Measurements from ENCODE around the gene HASPIN. TPM values are rescaled to one million over a fixed set of nuclear protein-coding genes. Genes with fewer than 3 reads are reported as not detected.
"Not testable (repeated sequence)": the region's sequence is repeated elsewhere in the genome, so short reads cannot be mapped to it uniquely, and the experiment has no call there.

HASPIN gene
- total RNA-seq, 1 donor from 2014 or later: 0.32 TPM

DNA sequence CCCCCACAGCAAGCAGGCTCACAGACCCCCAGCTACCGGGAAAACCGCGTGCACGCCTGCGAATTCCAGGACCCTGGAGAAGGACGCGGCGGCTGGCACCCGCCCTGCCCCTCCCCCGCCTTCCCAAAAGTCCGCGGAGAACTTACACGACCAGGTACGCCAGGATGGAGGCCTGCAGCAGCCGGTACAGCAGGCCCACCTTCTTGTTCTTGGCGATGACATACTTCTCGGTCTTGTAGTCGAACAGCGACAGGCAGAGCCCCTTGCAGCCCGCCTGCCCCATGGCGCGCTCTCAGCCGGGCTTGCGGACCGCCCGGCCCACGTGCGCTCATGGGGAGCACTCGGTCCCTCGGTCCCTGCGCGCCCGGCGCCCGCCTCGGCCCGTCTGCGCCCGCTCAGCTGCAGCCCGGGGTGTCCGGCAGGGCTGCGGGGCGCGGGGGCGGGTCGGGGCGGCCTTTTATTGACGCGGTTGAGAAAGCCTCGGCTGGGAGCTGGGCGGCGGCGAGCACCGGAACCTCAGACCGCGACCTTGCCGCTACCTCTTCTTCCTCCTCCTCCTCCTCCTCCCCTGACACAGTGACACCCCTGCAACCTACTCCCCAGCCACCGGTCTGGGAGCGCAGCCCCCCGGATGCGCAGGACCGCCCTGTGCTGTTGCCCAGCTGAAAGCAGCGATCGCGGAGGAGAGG lies 27.8 kb upstream of the HASPIN start, which contains the start of gene P2RX5:
Gene P2RX5, minus strand, starts transcription at position 433 of the 689 bp plus-strand sequence. Its CDS starts 150 bp downstream, at position 283.
- no peak for DNase-seq (ENCODE audit: low spot score)

DNA sequence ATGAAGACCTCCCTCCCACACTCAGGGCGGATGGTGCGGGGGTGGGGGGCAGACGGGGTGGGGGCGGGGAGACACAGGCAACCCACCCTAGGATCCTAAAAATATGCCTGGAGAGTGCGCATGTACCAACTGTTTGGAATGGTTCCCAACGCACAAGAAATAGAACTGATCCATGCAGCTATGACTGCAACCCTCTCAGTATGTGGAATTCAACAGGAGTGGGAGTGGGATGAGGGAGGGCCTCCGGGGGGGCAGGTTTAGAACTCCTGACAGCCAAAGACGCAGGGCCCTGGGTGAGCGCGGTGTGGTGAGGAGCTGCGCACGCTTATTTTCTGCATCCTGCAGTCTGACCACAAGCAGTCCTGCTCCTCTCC lies 26.6 kb upstream of the HASPIN start:
- no peak for DNase-seq (ENCODE audit: low spot score)

DNA sequence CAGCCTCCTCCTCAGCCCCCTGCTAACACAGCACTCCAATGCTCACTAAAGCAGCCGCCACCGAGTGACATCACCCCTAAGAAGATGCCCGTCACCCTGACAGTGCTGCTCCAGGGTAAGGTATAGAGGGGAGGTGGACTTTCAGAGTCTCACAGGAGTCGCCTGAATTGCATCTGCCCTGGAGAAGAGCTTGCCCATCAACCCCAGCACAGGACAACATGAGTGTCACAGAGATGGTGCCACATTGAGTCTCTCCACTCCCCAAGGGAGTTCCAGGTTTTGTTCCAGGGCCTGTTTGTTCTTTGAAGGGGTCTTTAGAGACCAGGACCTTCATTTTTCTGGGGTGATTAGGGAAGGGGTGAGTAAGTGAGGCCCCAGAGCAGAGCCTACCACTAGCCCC lies 25.6 kb upstream of the HASPIN start:
- no peak for DNase-seq (ENCODE audit: low spot score)

DNA sequence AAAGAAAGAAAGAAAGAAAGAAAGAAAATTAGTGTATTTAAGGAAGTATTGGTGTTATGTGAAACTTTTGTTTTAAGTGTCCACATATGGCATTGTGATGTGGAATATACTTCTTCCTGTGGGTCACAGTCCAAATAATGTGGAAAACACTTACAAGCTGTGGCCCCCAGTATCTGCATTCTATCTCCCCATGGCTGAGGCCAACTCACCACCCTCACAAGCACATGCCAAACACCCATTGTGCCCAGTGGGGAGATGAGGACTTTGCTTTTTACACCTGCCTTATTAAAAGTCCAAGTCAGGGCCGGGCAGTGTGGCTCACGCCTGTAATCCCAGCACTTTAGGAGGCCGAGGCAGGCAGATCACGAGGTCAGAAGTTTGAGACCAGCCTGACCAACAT lies 23.8 kb upstream of the HASPIN start:
- DNase-seq (ENCODE audit: low spot score): no peak

DNA sequence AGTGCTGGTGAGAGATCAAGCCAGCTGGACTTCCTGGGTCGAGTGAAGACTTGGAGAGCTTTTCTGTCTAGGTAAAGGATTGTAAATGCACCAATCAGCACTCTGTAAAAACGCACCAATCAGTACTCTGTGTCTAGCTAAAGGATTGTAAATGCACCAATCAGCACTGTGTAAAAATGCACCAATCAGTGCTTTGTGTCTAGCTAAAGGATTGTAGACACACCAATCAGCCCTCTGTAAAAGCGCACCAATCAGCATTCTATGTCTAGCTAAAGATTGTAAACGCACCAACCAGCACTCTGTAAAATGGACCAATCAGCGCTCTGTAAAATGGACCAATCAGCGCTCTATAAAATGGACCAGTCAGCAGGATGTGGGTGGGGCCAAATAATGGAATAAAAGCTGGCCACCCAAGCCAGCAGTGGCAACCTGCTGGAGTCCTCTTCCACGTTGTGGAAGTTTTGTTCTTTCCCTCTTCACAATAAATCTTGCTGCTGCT lies 21.6 kb upstream of the HASPIN start:
- DNase-seq (ENCODE audit: low spot score): not testable (repeated sequence)

DNA sequence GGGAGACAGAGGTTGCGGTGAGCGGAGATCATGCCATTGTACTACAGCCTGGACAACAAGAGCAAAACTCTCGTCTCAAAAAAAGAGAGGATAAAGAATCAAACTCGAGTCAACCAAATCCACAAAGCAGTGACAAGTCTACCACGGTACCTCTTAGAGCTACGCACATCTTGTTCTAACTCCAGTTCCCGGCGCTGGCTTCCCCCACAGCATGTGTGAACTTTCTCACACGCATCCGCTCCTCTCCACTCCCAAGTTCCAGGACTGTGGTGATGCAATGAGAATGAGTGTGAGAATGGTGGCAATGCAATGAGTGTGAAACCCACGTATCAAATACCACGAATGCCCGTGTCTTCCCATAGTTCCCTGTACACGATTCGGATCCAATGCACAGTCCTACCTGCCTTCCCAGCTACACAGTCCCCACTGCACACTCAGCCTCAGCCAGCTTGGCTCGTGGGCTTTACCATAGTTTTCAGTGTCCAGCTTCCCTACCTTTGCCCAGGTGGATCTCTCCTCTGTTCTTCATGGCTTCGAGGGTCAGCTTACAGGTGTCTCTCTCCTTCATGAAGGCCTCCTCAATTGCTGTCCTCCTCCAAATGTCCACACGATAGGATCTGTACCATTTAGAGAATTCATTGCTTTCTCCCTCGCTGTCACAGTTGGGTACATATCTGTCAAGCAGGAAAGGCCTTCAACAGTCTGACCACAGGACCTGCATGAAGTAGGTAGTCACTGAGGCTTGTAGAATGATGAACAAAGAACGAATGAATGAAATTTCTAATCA lies 18.6 kb upstream of the HASPIN start:
- DNase-seq (ENCODE audit: low spot score): no peak

DNA sequence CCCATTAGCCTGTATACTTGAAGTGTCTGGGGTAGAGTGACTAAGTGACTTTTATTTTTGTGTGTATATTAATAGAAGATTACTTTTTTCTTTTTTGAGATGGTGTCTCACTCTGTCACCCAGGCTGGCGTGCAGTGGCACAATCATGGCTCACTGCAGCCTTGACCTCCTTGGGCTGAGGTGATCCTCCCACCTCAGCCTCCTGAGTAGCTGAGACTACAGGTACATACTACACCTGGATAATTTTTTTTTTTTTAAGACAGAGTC lies 18.1 kb upstream of the HASPIN start:
- not testable (repeated sequence) for DNase-seq (ENCODE audit: low spot score)

DNA sequence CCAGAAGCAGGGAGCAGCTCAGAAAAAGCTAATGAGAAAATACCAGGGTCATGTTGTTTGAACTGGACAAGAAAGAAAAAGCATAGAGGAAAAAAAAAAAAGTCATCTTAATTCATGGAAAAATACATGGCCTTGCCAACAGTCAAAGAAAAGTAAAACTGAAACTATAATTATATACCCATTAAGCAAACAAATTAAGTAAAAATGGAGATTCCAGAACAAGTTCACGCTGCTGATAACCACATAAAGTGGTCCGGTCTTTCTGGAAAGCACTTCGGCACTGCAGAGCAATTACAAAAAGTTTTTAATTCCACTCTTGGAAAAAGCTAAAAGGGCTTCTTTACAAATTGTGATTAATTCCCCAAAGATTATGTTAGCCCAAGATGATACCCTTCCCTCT lies 15.3 kb upstream of the HASPIN start:
- no peak for DNase-seq (ENCODE audit: low spot score)

DNA sequence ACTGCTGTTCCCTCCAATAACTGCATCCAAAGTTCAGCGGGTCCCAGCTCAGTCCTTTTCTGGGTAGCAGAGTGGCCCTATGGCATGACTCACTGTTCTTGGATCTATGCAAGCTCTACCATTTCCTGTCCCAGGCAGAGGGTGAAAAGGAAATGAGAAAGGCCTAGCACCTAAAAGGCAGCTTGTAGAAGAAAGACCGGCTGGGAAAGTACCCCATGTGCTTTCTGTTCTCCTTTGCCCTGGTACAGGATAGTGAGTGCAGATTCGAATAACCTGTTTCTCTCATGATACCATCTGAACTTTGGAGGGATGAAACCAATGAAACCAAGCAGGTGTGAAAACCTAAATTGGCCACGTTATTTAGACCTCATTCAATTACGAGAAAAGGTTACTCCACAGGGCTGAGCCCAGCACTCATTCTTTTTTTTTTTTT lies 12.7 kb upstream of the HASPIN start:
- DNase-seq (ENCODE audit: low spot score): peak; percentile 19

DNA sequence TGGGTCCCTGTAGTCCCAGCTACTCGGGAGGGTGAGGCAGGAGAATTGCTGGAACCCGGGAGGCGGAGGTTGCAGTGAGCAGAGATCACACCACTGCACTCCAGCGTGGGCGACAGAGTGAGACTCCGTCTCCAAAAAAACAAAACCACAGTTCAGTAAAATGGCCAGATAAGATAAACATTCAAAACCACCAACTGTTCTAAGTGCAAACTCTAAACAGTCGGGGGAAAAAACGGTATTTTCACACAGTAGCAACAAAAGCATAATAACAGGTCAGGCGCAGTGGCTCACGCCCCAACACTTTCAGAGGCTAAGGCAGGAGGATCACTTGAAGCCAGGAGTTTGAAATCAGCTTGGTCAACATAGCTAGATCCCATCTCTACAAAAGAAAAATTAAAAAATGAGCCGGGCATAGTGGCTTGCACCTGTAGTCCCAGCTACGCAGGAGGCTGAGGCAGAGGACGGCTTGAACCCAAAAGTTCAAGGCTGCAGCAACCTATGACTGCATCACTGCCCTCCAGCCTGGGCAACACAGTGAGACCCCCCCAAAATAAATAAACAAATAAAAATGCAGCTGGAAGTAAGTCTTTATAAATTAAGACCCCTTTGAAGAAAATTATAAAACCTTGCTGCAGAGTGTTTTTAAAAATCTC lies 10.8 kb upstream of the HASPIN start:
- no peak for DNase-seq (ENCODE audit: low spot score)

DNA sequence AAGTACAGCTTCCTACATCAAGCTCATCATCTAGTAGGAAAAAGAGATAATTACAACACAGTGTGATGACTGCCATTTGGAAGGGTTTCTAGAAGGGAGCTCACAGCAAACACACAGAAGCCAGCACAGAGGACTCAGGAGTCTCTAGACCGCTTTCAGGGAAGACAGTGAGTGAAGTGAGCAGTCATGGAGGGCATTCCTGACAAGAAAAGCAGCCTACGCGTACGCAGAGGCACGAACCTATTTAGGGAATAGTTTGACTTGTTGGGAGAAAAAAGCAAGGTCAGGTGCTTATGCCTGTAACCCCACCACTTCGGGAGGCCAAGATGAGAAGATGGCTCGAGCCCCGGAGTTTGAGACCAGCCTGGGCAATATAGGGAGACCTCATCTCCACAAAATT lies 8.4 kb upstream of the HASPIN start:
- no peak for DNase-seq (ENCODE audit: low spot score)

DNA sequence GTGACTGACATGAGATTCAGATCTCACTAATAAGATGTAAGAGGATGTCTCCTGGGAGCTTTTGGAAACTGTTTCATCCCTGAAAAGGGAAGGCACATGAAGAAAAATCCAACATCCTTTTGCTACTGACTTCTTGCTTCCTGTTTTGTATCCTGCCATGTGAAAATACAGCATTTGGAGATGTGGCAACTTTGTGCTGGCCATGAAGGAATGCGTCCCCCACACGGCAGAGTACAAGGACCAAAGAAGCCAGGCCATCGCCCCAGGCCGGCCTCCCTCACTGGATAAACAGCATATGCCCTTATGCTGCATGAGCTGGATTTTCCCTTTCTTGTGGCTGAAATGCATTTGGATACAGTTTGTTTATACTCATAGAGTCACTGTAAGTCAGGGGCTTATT lies 5.5 kb upstream of the HASPIN start:
- no peak for DNase-seq (ENCODE audit: low spot score)

DNA sequence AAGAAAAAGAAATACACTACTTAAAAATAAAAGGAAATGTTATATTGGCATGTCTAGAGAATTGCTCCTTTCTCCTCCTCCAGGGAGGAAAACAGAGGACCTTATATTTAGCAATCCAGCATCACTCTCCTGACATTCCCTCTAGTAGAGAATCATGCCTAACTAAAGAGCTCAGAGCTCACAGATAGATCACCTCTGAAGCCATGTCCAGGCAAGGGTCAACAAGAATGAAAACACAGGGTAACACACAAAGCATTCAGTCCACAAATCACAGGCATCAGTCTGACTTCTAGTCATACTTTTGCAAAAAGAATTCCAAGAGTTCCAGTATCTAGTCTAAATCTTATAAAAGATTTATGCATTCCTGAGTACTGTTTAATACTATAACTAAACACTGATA lies 4.4 kb upstream of the HASPIN start:
- DNase-seq (ENCODE audit: low spot score): no peak

DNA sequence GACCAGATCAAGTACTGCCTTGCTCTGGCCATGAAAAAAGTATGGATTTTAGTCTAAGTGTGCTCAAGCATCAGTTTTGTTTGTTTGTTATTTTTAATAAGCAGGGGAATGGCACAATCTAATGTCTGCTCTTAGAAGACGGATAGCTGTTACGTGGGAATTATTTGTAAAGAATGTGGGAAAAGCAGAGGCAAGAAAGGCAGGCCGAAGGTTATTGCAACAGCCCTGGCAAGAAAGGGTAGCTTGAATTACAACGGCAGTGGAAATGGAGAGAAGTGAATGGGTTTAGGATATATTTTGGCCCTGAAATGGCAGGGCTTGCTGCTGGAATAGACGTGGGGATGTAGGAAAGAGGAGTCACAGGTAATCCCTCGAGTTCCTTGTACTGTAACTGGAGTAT lies 987 bp upstream of the HASPIN start:
- DNase-seq (ENCODE audit: low spot score): no peak

DNA sequence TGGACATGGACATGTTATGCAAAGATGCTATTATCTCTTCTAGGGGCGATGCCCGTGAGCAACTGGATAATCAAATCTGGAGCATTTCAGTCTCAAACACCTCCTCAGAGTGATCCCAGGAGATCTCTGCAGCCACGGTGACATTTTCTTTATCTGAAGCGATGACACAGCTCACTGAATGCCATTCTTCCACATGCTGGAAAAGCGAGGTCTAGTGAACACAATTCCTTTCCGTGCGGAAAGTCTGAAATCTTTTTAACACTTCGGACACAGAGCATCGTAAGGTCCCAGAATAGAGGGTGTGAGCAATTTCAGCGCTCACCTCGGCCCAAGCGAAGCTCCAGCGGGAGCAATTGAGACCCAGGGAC lies 531 bp upstream of the HASPIN start:
- DNase-seq (ENCODE audit: low spot score): no peak

DNA sequence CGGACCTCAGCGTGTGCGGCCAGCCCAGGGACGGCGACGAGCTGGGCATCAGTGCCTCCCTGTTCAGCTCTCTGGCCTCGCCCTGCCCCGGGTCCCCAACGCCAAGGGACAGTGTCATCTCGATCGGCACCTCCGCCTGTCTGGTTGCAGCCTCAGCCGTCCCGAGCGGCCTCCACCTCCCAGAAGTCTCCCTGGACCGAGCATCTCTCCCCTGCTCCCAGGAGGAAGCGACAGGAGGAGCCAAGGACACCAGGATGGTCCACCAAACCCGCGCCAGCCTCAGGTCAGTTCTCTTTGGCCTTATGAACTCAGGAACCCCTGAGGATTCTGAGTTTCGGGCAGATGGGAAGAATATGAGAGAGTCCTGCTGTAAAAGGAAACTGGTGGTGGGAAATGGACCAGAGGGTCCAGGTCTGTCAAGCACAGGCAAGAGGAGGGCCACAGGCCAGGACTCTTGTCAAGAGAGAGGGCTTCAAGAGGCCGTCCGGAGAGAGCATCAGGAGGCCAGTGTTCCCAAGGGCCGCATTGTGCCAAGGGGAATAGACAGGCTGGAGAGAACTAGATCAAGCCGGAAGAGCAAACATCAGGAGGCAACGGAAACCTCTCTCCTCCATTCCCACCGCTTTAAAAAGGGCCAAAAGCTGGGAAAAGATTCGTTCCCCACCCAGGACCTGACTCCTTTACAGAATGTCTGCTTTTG lies 825 bp downstream of the HASPIN start:
- DNase-seq (ENCODE audit: low spot score): no peak

DNA sequence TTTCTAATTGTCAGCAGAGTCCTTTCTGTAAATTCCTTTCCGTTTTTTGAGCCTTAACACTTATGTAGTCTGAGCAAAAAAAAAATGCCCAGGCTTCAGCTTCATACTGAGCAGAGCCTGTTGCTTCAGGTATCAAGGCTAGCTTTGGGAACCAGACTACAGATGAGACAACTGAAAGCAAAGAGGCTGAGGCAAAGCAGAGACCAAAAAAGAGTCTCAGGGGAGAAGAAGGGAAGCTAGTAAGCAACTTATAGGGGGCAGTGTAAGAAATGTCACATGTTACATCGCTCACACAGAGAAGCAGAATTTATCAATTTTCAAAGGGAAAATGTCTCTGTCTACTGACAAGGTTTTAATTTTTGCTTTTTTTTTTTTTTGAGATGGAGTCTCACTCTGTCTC lies 3.3 kb downstream of the HASPIN start:
- DNase-seq (ENCODE audit: low spot score): no peak

DNA sequence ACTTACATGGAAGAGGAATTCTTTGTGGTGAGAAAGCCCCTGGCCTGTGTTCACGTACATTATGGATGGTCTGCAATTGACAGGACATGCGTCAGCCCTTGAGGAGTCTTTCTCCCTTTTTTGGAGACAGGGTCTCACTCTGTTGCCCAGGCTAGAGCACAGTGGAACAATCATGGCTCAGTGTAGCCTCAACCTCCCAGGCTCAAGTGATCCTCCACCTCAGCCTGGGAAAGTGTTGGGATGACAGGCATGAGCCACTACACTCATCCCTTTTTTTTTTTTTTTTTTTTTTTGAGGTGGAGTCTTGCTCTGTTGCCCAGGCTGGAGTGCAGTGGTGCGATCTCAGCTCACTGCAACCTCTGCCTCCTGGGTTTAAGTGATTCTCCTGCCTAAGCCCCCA lies 4.4 kb downstream of the HASPIN start:
- not testable (repeated sequence) for DNase-seq (ENCODE audit: low spot score)

DNA sequence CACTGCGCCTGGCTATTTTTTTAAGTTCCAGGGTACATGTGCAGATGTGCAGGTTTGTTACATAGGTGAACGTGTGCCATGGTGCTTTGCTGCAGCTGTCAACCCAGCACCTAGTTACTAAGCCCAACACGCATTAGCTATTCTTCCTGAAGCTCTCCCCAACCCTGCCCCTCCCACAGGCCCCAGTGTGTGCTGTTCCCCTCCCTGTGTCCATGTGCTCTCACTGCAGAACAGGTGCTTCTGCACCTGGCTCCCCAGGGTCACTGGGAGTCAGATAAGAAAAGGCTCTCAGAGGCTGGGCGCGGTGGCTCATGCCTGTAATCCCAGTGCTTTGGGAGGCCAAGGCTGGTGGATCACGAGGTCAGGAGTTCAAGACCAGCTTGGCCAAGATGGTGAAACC lies 6.2 kb downstream of the HASPIN start:
- no peak for DNase-seq (ENCODE audit: low spot score)

DNA sequence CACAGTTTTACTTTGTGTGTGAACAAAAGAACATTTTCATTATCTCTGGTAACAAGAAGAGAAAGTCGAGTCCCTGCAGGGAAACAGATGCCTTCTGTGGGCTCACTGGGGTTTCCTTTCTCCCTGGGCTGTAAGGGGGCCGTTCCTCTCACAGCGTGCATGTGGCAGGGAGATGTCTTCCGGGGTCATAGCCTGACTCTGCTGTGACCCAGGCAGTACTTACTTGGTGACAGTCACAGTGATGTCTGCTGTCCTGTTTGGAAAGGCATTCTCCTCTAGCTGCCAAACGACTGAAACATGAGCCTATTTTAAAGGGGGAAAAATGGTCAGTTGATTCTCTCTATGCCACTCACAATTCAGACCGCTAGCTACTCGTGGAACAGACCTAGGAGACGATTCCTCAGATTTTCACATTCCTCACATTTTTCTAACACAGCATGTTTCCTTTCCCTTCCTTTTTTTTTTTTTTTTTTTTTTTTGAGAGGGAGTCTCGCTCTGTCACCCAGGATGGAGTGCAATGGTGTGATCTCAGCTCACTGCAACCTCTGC lies 7.3 kb downstream of the HASPIN start:
- DNase-seq (ENCODE audit: low spot score): no peak

DNA sequence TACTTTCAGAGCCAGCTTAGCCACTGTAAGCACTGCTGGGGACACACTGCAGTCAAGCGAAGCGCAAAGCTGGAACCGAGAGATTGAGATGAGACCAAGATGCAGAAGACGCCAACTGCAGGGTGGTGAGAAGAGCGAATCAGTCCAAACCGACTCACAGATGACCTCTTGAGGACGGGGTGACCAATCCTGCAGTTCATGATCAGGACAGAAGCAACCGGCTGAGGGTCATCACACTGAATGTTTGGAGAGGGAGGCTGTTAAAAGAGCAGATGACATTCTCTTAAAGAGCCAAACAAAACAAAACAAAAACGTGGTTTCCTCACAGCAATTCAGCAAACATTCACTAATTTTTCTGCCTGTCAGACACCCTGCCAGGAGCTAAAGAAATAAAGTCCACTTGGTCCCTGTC lies 8.5 kb downstream of the HASPIN start:
- DNase-seq (ENCODE audit: low spot score): no peak

DNA sequence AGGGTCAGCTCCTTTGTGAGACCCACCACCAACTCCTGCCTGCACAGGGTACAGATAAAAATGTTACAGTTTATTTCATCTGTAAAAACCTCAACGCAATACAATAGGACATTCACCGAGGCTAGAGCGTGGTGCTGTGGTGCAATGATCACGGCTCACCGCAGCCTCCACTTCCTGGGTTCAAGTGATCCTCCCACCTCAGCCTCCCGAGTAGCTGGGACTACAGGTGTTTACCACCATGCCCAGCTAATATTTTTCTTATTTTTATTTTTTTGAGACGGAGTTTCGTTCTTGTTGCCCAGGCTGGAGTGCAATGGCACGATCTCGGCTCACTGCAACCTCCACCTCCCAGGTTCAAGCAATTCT lies 11.2 kb downstream of the HASPIN start:
- not testable (repeated sequence) for DNase-seq (ENCODE audit: low spot score)

Data from mucosa of gallbladder (tissue), 1 donor.